ENCODE results near the gene LRBA.

The LRBA gene

GRCh38 chr4:150354214-150354796 lies 660.8 kb downstream of the LRBA start:
- no peak for DNase-seq

- DNase-seq, result peak; percentile 4
Observed at GRCh38 chr4:150348079-150348478, 667.0 kb downstream of the LRBA start.

- DNase-seq, result no peak
Observed at GRCh38 chr4:150345207-150345744, 669.8 kb downstream of the LRBA start.

- no peak for DNase-seq
Observed at GRCh38 chr4:150343796-150344195, 671.3 kb downstream of the LRBA start.

- no peak for DNase-seq
Observed at GRCh38 chr4:150342945-150343344, 672.1 kb downstream of the LRBA start.

- DNase-seq, result no peak
Observed at GRCh38 chr4:150337734-150338133, 677.4 kb downstream of the LRBA start.

GRCh38 chr4:150336676-150337412 lies 678.2 kb downstream of the LRBA start:
- DNase-seq, result no peak

GRCh38 chr4:150332961-150333360 lies 682.1 kb downstream of the LRBA start:
- no peak for DNase-seq

GRCh38 chr4:150332086-150332485 lies 683.0 kb downstream of the LRBA start:
- no peak for DNase-seq

GRCh38 chr4:150329373-150329772 lies 685.7 kb downstream of the LRBA start:
- no peak for DNase-seq

- DNase-seq, result no peak
Observed at GRCh38 chr4:150328496-150328895, 686.6 kb downstream of the LRBA start.

- DNase-seq, result no peak
Observed at GRCh38 chr4:150327262-150327780, 687.8 kb downstream of the LRBA start.

GRCh38 chr4:150325872-150326271 lies 689.2 kb downstream of the LRBA start:
- DNase-seq, result no peak

- DNase-seq, result no peak
Observed at GRCh38 chr4:150323406-150324325, 691.4 kb downstream of the LRBA start.

GRCh38 chr4:150322646-150323045 lies 692.4 kb downstream of the LRBA start:
- DNase-seq, result no peak

- DNase-seq, result no peak
Observed at GRCh38 chr4:150321113-150321512, 694.0 kb downstream of the LRBA start.

- DNase-seq, result no peak
Observed at GRCh38 chr4:150318971-150319370, 696.1 kb downstream of the LRBA start.

GRCh38 chr4:150318527-150318926 lies 696.6 kb downstream of the LRBA start:
- no peak for DNase-seq

GRCh38 chr4:150316332-150317205 lies 698.5 kb downstream of the LRBA start:
- DNase-seq, result peak; percentile 15

- no peak for DNase-seq
Observed at GRCh38 chr4:150315691-150316090, 699.4 kb downstream of the LRBA start.

- DNase-seq, result no peak
Observed at GRCh38 chr4:150315175-150315574, 699.9 kb downstream of the LRBA start.

- DNase-seq, result no peak
Observed at GRCh38 chr4:150314031-150314430, 701.1 kb downstream of the LRBA start.
